Measurements from ENCODE around the gene MPRIP.

DNA sequence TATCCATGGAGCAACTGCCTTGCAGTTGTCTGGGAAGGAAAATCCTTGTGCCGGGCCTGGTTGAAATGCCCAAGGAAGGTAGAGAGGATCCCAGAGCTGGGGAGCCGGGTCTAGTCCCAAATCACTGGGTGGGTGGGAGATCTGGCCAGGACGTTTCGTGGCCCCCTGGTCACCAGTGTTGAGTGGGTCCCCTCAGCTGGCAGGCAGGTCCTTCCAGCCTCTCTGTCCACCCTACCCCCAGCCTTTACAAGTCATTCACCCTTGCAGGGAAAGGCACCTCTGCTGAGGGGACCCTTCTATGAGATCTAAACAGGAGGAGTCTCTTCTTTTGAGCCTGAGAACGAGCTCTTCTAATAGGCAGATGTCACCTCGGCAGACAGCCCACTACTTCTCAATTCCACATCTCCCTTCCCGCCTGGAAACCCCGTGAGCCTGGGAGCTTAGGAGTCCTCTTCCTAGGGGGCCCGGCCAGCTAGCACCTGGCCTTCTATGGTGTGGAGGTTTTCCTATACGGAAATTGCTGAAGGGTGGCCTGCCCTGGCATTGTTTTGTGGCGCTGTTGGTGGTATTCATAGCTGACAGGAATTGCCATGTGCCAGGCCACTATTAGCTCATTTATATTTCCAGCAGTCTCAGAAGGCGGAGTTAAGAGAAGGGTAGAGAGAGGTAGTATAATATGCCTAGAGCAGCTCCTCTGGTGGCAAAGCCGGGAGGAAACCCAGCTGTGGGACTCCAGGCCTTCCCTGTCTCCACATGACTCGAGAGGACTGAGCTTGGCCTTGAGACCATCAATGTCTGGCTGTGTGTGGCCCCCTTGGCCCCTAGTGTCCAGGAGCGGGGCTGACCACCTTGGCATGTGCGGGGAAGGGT is 13.3 kb downstream of the MPRIP start:
- TF ChIP-seq POLR2A (IDR thresholded peaks at IDR 0.05) = no peak
- TF ChIP-seq, protein P1, sequence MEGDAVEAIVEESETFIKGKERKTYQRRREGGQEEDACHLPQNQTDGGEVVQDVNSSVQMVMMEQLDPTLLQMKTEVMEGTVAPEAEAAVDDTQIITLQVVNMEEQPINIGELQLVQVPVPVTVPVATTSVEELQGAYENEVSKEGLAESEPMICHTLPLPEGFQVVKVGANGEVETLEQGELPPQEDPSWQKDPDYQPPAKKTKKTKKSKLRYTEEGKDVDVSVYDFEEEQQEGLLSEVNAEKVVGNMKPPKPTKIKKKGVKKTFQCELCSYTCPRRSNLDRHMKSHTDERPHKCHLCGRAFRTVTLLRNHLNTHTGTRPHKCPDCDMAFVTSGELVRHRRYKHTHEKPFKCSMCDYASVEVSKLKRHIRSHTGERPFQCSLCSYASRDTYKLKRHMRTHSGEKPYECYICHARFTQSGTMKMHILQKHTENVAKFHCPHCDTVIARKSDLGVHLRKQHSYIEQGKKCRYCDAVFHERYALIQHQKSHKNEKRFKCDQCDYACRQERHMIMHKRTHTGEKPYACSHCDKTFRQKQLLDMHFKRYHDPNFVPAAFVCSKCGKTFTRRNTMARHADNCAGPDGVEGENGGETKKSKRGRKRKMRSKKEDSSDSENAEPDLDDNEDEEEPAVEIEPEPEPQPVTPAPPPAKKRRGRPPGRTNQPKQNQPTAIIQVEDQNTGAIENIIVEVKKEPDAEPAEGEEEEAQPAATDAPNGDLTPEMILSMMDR (IDR thresholded peaks at IDR 0.05) = no peak
